Keratinocyte (primary cell): ENCODE measurements around the gene ATF4. TPM values are rescaled to one million over a fixed set of nuclear protein-coding genes. Genes with fewer than 3 reads are reported as not detected.

Experiments
- DNase-seq: peaks from one replicate; pipeline ENCODE4 v3.0.0-alpha.2; 2011; ENCODE audit warnings: low read depth, missing footprints, low spot score
- FAIRE-seq: peaks from 2 replicates; lab custom pipeline; 2011; peaks lifted over from hg19 to GRCh38; lab: Jason Lieb, UNC
- H2AFZ ChIP-seq: 2 replicates; pipeline ENCODE4 v1.6.0; 2012; ENCODE audit warnings: low read length, control low read depth, inconsistent platforms; ENCODE audit not compliant: control insufficient read depth
- H3K27ac ChIP-seq: 2 replicates; pipeline ENCODE4 v1.5.1; 2011; ENCODE audit warnings: low read length; ENCODE audit not compliant: control insufficient read depth, insufficient read depth
- H3K27me3 ChIP-seq: 3 replicates; pipeline ENCODE4 v1.6.0; 2011; ENCODE audit warnings: low read length; ENCODE audit not compliant: control insufficient read depth, insufficient read depth; ENCODE audit errors: extremely low read depth
- H3K36me3 ChIP-seq, 2 experiments: 2 replicates in 1 of 2; 3 replicates in 1 of 2; pipeline ENCODE4 v1.5.1; 2011; ENCODE audit warnings: low read length in 2 of 2, mild to moderate bottlenecking in 1 of 2; ENCODE audit not compliant: control insufficient read depth in 2 of 2, insufficient read depth in 2 of 2; ENCODE audit errors: extremely low read depth in 1 of 2
- H3K4me1 ChIP-seq: 3 replicates; pipeline ENCODE4 v1.5.1; 2011; ENCODE audit warnings: low read length; ENCODE audit not compliant: control insufficient read depth, insufficient read depth; ENCODE audit errors: extremely low read depth
- H3K4me2 ChIP-seq: 3 replicates; pipeline ENCODE4 v1.6.0; 2011; ENCODE audit warnings: low read depth, low read length; ENCODE audit not compliant: control insufficient read depth, insufficient read depth; ENCODE audit errors: extremely low read depth
- H3K4me3 ChIP-seq, 3 experiments: fragments of 200-600 bp in 1 of 3; sonication (generic) in 1 of 3; 2 replicates in 2 of 3; 3 replicates in 1 of 3; pipeline ENCODE4 v1.5.1; 2011 to 2016; ENCODE audit warnings: low read length in 3 of 3, mild to moderate bottlenecking in 3 of 3, control low read depth in 2 of 3, inconsistent platforms in 1 of 3, low read depth in 1 of 3, mixed read lengths in 1 of 3, mixed run types in 1 of 3, moderate library complexity in 1 of 3; ENCODE audit not compliant: control insufficient read depth in 2 of 3, insufficient read depth in 2 of 3; ENCODE audit errors: extremely low read depth in 1 of 3
- H3K79me2 ChIP-seq: 2 replicates; pipeline ENCODE4 v1.6.0; 2012; ENCODE audit warnings: low read length; ENCODE audit not compliant: control insufficient read depth, insufficient read depth
- H3K9ac ChIP-seq: 3 replicates; pipeline ENCODE4 v1.6.0; 2011; ENCODE audit warnings: low read length; ENCODE audit not compliant: control insufficient read depth, insufficient read depth; ENCODE audit errors: extremely low read depth
- H3K9me1 ChIP-seq: 3 replicates; pipeline ENCODE4 v1.6.0; 2011; ENCODE audit warnings: low read length; ENCODE audit not compliant: control insufficient read depth, insufficient read depth; ENCODE audit errors: extremely low read depth
- H3K9me3 ChIP-seq: 2 replicates; pipeline ENCODE4 v1.5.1; 2012; ENCODE audit warnings: low read depth, low read length; ENCODE audit not compliant: control insufficient read depth
- H4K20me1 ChIP-seq: 3 replicates; pipeline ENCODE4 v1.6.0; 2011; ENCODE audit warnings: low read length; ENCODE audit not compliant: control insufficient read depth, insufficient read depth; ENCODE audit errors: extremely low read depth
- CTCF ChIP-seq, 3 experiments: IDR thresholded peaks in 1 of 3; conservative IDR thresholded peaks in 1 of 3; optimal IDR thresholded peaks in 1 of 3; 2 replicates in 2 of 3; 3 replicates in 1 of 3; pipeline versions ENCODE3 to v1.5.1; 2011; ENCODE audit warnings: low read length in 3 of 3, mild to moderate bottlenecking in 3 of 3, moderate library complexity in 2 of 3, control low read depth in 1 of 3, inconsistent platforms in 1 of 3; ENCODE audit not compliant: insufficient read depth in 2 of 3; ENCODE audit errors: extremely low read depth in 1 of 3
- EZH2 ChIP-seq: IDR thresholded peaks from one replicate; pipeline ENCODE4 v1.6.1; 2012; ENCODE audit warnings: inconsistent platforms, mild to moderate bottlenecking, low read length, moderate library complexity
- dilution Hi-C: fragments of 300-500 bp; cut with MboI; formaldehyde crosslinking; loops from one replicate; pipeline ENCODE4 v1.7.0; 2020; ENCODE audit warnings: low sequenced_read_pairs; ENCODE audit not compliant: extremely low pct_ligation_motif_present
- polyA plus RNA-seq, 5 experiments: library from polyadenylated mRNA; depleted of rRNA in 3 of 5; stranded (reverse) in 3 of 5; stranded (forward) in 1 of 5; unstranded in 1 of 5; fragments of >200 nt; gene quantifications; 1 replicate in 1 of 5; 2 replicates in 3 of 5; 3 replicates in 1 of 5; pipeline versions ENCODE4 v1.2.1 to v1.2.3, GENCODE V29; 2011 to 2012; ENCODE audit warnings: missing spikeins in 2 of 5, low read depth in 1 of 5, low replicate concordance in 1 of 5

Gene ATF4
- polyA plus RNA-seq, 1 donor (not counting 4 experiments of a cell fraction or from before 2014, with no cell fraction given): 629 TPM

GRCh38 chr22:39513791-39514190 is 6.6 kb upstream of the ATF4 start:
- H3K9me3 ChIP-seq: no peaks in the 10 kb centered on the region
- H3K4me3 ChIP-seq: no peak overlapping the region
- H3K4me2 ChIP-seq: no peak overlapping the region
- H4K20me1 ChIP-seq: peaks cover 6% of the 10 kb centered on the region
- dilution Hi-C loops: no loop called here
- no peak overlapping the region for H3K27ac ChIP-seq
- no peak for FAIRE-seq
- DNase-seq: no peak
- no peak overlapping the region for H2AFZ ChIP-seq
- peaks cover 35 to 47% of the 10 kb centered on the region in 2 experiments for H3K36me3 ChIP-seq
- H3K79me2 ChIP-seq: peaks cover 42% of the 10 kb centered on the region
- H3K27me3 ChIP-seq: no peaks in the 10 kb centered on the region
- peaks cover 6% of the 10 kb centered on the region for H3K4me1 ChIP-seq
- no peak for TF ChIP-seq CTCF (optimal IDR thresholded peaks at IDR 0.05 in 1 of 3, IDR thresholded peaks at IDR 0.05 in 1 of 3, conservative IDR thresholded peaks at IDR 0.05 in 1 of 3; ENCODE audit: extremely low read depth in 1 of 3, insufficient read depth in 2 of 3, low read length in 3 of 3)
- no peak for TF ChIP-seq EZH2
- no peaks in the 10 kb centered on the region for H3K9me1 ChIP-seq
- no peak overlapping the region for H3K9ac ChIP-seq

GRCh38 chr22:39514373-39514973 is 5.9 kb upstream of the ATF4 start:
- Histone ChIP-seq H3K4me2 (no peak overlapping the region), H3K79me2 (peaks cover 38% of the 10 kb centered on the region), H3K4me3 (no peak overlapping the region), H3K9me1 (no peaks in the 10 kb centered on the region), H3K4me1 (peaks cover 11% of the 10 kb centered on the region), H2AFZ (no peak overlapping the region), H3K9me3 (no peaks in the 10 kb centered on the region), H3K36me3 (peaks cover 32 to 45% of the 10 kb centered on the region in 2 experiments), H3K27ac (no peak overlapping the region), H4K20me1 (peaks cover 6% of the 10 kb centered on the region), H3K9ac (no peak overlapping the region), H3K27me3 (no peaks in the 10 kb centered on the region)
- dilution Hi-C loops: no loop called here
- DNase-seq: no peak
- TF ChIP-seq CTCF (optimal IDR thresholded peaks at IDR 0.05 in 1 of 3, IDR thresholded peaks at IDR 0.05 in 1 of 3, conservative IDR thresholded peaks at IDR 0.05 in 1 of 3; ENCODE audit: extremely low read depth in 1 of 3, insufficient read depth in 2 of 3, low read length in 3 of 3) (peak; percentile 65 to 84 (median 66)), EZH2 (no peak)
- FAIRE-seq: no peak
